Activated T-cell treated with anti-CD3 and anti-CD28 coated beads, Interleukin-2, amount 50 U/mL, for 1 hour (primary cell): Measurements from ENCODE around the gene COX4I1.

Experiments used
- DNase-seq: peaks from one replicate; pipeline ENCODE4 v3.0.0-alpha.2; 2020

The COX4I1 gene

GRCh38 chr16:85844169-85844481, 44.6 kb downstream of the COX4I1 start:
- DNase-seq = no peak

GRCh38 chr16:85844786-85845185, 45.3 kb downstream of the COX4I1 start:
- DNase-seq = no peak

- no peak for DNase-seq
Measured at GRCh38 chr16:85845266-85845665, 45.8 kb downstream of the COX4I1 start.

- no peak for DNase-seq
Measured at GRCh38 chr16:85846461-85846860, 47.0 kb downstream of the COX4I1 start.

- DNase-seq = no peak
Measured at GRCh38 chr16:85847036-85847435, 47.5 kb downstream of the COX4I1 start.

- DNase-seq = no peak
Measured at GRCh38 chr16:85847681-85848601, 48.4 kb downstream of the COX4I1 start.

GRCh38 chr16:85848986-85849385, 49.5 kb downstream of the COX4I1 start:
- DNase-seq = no peak

- no peak for DNase-seq
Measured at GRCh38 chr16:85849388-85849787, 49.9 kb downstream of the COX4I1 start.

GRCh38 chr16:85850344-85850880, 50.9 kb downstream of the COX4I1 start:
- no peak for DNase-seq

- no peak for DNase-seq
Measured at GRCh38 chr16:85851034-85851785, 51.7 kb downstream of the COX4I1 start.

DNA sequence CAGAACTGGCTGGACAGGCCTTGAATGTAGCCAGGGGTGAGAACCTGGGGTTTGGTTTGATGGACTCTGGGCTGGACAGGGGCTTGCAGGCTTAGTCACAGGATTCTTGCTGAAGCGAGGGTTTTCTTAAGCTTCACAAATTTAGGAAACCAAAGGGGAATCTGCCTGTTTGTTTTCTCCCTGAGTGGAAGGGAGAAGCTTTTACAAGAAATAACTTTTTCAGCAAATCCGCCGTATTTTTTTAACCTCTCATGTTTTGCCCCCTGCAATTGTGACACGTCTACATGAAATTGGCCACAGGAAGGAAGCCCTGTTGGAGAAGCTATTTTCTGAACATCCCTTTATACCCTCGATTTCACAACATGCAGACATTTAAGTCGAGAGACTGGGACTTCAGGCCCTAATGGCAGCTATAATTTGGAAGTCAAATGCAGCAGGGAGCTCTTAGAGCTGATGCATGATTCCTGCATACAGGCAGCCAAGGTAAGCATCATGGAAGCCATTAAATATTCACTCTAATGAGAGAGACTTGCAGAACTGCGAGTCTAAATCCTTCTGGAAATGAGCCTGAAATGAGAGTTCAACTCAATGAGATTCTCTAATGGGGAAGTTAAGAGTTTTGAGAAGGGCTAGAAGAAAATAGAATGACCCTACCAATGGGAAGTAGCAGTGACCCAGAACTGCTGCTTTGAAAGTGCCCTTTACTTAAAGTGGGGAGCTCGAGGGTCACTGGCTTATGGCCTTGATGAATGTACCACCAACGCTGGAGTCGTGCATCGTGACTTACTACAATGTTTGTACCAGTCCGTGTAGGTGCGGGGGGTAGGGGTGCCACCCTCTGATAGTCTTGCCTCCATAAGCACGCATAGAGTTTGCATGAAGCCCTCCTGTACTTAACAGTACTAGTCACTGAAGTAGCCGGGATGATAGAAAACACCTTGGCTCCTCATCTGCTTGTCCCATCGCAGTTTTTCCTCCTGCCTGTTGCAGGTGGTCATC, 54.4 kb downstream of the COX4I1 start:
- DNase-seq = no peak

DNA sequence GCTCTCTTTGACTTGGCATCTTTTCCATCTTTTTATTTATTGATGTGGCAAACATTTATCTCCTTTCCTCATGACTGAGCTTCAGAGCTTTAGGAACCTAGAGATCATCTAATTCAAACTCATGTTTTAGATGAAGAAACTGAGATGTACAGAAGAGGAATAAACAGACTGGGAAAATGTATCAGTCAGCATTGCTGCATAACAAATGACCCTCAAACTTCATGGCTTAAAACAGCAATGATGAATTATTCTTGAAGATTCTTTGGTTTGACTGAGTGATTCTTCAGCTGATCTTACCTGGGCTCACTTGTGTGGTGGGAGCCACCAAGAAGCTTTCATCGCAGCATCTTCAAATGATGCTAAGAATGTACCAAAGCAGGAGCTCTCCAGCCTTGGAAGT, 55.4 kb downstream of the COX4I1 start:
- no peak for DNase-seq

GRCh38 chr16:85856079-85856478, 56.6 kb downstream of the COX4I1 start:
- no peak for DNase-seq

DNA sequence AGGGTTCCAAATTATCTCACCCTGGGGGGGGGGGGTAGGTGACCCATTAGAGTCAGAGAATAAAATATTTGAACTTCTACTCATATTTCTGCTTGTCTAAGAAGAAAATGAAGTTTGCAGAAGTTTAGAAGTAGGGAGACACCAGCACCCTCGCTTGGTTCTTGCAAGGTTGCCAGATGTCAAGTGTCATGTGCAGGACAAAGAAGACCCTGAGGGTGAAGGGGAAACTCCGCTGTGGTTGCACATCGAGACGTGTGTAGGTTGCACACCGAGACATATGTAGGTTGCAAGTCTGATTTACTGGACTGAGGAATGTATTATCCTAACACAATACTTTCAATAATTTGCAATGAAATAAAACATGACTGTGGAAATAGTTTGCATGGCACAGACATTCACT, 57.1 kb downstream of the COX4I1 start:
- no peak for DNase-seq
